GM20000 (cell line): ENCODE results near the gene RABGAP1L.
"Not testable (repeated sequence)": the region's sequence is repeated elsewhere in the genome, so short reads cannot be mapped to it uniquely, and the experiment has no call there.

Experiments
- DNase-seq: peaks from one replicate; pipeline ENCODE4 v3.0.0; 2012; ENCODE audit warnings: low spot score
- TF ChIP-seq, protein P1 (sequence below): IDR thresholded peaks from 2 replicates; pipeline ENCODE4 v1.5.1; 2012; ENCODE audit warnings: mild to moderate bottlenecking, control low read depth; ENCODE audit errors: extremely low read depth, missing control alignments

RABGAP1L gene

DNA sequence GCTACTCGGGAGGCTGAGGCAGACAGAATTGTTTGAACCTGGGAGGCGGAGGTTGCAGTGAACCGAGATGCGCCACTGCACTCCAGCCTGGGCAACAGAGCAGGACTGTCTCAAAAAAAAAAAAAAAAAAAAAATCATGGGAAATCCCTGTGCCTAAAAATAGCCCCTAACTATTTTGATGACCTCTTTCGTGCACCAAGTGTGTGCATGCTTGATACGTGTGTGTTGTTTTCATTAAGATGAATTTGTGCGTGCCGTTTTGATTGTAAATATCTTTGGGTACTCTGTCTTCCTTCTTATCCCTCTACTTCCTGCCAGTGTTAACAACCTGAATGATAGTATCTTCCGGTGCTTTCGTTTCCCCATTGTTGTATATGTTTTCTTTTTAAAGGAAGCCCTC lies 850.2 kb downstream of the RABGAP1L start:
- TF ChIP-seq, protein P1, sequence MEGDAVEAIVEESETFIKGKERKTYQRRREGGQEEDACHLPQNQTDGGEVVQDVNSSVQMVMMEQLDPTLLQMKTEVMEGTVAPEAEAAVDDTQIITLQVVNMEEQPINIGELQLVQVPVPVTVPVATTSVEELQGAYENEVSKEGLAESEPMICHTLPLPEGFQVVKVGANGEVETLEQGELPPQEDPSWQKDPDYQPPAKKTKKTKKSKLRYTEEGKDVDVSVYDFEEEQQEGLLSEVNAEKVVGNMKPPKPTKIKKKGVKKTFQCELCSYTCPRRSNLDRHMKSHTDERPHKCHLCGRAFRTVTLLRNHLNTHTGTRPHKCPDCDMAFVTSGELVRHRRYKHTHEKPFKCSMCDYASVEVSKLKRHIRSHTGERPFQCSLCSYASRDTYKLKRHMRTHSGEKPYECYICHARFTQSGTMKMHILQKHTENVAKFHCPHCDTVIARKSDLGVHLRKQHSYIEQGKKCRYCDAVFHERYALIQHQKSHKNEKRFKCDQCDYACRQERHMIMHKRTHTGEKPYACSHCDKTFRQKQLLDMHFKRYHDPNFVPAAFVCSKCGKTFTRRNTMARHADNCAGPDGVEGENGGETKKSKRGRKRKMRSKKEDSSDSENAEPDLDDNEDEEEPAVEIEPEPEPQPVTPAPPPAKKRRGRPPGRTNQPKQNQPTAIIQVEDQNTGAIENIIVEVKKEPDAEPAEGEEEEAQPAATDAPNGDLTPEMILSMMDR, result no peak
- no peak for DNase-seq

DNA sequence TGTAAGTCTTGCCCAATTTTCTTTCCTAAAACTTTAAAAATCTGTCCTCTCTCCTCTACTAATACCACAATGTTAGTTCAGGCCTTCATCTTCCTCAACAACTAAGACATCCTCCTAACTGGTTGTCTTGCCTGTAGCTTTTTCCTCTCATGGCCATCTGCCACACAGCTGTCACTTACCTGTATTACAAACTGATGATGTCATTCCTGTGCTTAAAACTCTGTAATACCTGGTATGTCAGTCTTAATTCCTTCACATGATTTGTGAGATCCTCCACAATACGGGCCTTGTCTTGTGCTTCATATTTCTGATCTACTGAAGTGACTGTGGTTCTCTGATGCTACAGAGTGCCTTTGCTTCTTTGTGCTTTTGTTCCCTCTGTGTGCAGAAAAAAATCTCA lies 854.1 kb downstream of the RABGAP1L start:
- TF ChIP-seq, protein P1, result no peak
- no peak for DNase-seq

DNA sequence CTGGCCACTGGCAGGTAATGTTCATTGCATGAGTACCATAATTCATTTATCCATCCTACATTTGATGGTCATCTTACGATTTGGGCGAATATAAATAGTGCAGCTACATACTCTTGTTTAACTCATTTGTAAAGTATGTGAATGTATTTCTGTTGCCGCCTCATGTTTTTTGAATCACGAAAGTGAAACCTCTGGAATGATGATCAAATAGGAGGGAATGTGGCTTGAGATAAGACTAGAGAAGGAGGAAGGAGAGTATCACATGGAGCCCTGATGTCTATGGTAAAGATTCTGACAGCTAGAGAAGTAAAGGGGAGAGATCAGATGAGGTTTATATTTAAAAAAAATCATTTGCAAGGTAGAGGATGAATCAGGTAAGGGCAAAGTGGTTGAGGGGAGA lies 855.9 kb downstream of the RABGAP1L start:
- no peak for DNase-seq
- TF ChIP-seq, protein P1, result no peak

DNA sequence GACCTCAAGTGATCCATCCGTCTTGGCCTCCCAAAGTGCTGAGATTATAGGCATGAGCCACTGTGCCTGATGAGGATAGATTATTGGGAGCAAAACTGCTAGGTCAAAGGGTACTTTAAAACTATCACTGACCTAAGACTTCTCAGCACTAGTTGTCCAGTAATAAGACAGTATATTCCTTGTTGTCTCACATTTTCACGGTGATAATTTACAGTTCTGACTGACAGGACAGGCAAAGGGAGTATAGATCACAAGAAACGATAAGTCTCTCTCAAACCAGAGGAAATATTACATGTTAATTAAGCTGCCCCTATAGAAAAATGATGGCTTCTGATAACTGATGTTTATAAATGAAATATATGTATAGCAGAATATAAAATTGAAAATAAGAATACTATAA lies 860.2 kb downstream of the RABGAP1L start:
- TF ChIP-seq, protein P1, result no peak

DNA sequence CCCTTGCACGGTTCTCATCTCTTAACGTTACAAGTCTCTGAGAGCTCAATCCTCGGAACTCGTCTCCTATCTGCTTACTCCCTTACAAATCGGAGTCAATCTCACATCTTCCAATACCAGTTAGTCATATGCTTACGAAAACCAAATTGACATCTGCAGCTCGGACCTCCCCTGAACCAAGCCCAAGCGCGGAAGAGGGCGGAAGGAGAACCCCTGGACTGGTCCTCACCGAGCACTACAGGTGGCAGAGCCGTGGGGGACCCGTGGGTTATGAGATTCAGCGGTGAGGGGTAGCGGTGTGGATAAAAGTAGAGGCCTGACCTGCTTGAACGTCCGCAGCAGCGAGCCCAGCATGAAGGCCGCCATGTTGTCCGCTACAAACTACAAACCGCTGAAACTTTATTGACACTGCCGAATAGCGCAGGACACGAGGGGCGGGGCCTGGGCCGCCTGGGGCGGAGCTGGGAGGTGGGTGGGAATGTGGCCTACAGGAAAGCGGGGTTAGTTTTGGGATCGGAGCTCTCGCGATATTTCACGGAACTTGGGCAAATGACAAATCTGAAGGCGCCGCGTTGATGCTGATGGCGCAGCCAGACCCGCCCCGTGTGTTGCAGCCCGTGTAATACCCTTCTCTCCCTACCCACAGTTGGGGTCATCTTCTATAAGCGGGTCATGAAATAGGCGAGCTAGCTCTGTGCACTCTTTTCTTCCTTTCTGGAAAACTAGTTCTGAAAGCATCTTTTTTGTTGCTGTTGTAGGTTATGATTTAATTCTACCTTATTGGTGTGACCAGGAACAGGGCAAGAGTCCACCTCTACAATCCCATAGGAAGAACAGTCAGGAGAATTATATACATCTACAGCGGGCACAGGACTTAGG lies 864.0 kb downstream of the RABGAP1L start, which contains the start of gene MRPS14:
TSS of gene MRPS14 (minus strand) at position 383 of the 879 bp plus-strand sequence. CDS start at position 366, 17 bp downstream.
- TF ChIP-seq, protein P1, result no peak
- peak; percentile 93 for DNase-seq

More for the DNA sequence above, 860.2 kb downstream of the RABGAP1L start:
- DNase-seq, result no peak

DNA sequence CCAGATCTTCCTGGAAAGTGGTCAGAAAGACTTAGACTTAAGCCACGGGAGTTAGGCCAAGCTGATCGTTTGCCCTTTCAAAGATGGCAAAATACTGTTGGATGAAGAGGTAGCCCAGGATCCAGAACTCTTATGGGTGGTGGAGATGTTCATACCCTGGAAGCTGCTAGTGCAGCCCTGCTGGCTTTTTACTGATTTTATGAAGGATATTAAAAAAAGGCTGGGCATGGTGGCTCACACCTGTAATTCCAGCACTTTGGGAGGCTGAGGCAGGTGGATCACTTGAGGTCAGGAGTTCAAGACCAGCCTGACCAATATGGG lies 864.6 kb downstream of the RABGAP1L start:
- not testable (repeated sequence) for DNase-seq

DNA sequence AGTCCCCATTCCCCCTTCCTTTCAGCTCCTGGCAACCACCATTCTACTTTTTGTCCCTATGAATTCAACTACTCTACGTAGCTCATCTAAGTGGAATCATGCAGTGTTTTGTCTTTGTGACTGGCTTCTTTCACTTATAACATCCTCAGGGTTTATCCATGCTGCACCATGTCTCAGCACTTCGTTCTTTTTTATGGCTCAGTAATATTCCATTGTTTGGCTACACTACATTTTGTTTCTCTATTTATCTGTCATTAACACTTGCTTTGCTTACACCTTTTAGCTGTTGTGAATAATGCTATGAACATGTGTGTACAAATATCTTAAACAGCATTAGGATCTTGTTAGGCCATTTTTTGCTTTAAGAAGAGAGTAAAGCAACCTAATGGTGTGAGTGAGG lies 865.5 kb downstream of the RABGAP1L start:
- TF ChIP-seq, protein P1, result no peak
- no peak for DNase-seq

DNA sequence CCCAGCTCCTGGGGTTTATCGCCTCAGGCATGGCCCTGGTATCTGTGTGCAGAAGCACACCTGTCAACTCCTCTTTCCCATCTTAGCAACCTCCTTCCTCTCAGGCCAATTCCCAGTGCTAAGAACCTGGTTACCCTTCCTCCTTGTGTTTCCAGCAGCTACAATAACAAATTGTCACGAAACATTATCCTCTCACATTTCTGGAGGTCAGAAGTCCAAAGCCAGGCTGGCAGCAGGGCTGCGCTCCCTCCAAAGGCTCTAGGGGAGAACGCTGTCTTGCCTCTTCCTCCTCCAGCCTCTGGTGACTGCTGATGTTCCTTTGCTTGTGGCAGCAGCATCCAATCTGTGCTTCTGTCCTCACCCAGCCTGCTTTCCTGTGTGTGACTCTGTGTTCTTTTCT lies 874.6 kb downstream of the RABGAP1L start:
- DNase-seq, result no peak
- TF ChIP-seq, protein P1, result no peak
